GM10248 (cell line): ENCODE data around the gene PLB1.

Experiments
- CTCF ChIA-PET: fragments of 300-600 bp; sonication (Branson Sonifier 250); formaldehyde crosslinking; extraction: SDS; loops from one replicate; lab custom pipeline; 2021; ENCODE audit warnings: antibody characterized with exemption; lab: Yijun Ruan, JAX
- POLR2A ChIA-PET: fragments of 350-650 bp; sonication (Branson Sonifier 250); formaldehyde crosslinking; extraction: SDS; loops from one replicate; lab custom pipeline; 2020; ENCODE audit warnings: antibody characterized with exemption; lab: Yijun Ruan, JAX
- DNase-seq: peaks from one replicate; pipeline ENCODE4 v3.0.0; 2012; ENCODE audit errors: extremely low spot score
- TF ChIP-seq, protein P1 (sequence below): IDR thresholded peaks from 2 replicates; pipeline ENCODE4 v1.5.1; 2012; ENCODE audit warnings: mild to moderate bottlenecking, low read depth; ENCODE audit errors: extremely low read depth, missing control alignments, control extremely low read depth

Gene PLB1

GRCh38 chr2:28622101-28622499, 126.2 kb downstream of the PLB1 start:
- CTCF ChIA-PET = interaction anchor here (1.2 to 4.6 kb wide), 3 partner anchors 12 to 28 kb away, joined by 3 to 27 read pairs (median 5); no protein-coding TSS in a partner anchor

GRCh38 chr2:28623582-28624405, 127.9 kb downstream of the PLB1 start:
- no peak for DNase-seq
- CTCF ChIA-PET = interaction anchor here (1.3 to 4.6 kb wide), 6 partner anchors 12 to 42 kb away, joined by 3 to 27 read pairs (median 7); no protein-coding TSS in a partner anchor
- POLR2A ChIA-PET = no interaction called here
- TF ChIP-seq, protein P1, sequence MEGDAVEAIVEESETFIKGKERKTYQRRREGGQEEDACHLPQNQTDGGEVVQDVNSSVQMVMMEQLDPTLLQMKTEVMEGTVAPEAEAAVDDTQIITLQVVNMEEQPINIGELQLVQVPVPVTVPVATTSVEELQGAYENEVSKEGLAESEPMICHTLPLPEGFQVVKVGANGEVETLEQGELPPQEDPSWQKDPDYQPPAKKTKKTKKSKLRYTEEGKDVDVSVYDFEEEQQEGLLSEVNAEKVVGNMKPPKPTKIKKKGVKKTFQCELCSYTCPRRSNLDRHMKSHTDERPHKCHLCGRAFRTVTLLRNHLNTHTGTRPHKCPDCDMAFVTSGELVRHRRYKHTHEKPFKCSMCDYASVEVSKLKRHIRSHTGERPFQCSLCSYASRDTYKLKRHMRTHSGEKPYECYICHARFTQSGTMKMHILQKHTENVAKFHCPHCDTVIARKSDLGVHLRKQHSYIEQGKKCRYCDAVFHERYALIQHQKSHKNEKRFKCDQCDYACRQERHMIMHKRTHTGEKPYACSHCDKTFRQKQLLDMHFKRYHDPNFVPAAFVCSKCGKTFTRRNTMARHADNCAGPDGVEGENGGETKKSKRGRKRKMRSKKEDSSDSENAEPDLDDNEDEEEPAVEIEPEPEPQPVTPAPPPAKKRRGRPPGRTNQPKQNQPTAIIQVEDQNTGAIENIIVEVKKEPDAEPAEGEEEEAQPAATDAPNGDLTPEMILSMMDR = no peak

More at GRCh38 chr2:28622101-28622499, 126.2 kb downstream of the PLB1 start:
- TF ChIP-seq, protein P1 = no peak
- POLR2A ChIA-PET = no interaction called here
- no peak for DNase-seq

DNA sequence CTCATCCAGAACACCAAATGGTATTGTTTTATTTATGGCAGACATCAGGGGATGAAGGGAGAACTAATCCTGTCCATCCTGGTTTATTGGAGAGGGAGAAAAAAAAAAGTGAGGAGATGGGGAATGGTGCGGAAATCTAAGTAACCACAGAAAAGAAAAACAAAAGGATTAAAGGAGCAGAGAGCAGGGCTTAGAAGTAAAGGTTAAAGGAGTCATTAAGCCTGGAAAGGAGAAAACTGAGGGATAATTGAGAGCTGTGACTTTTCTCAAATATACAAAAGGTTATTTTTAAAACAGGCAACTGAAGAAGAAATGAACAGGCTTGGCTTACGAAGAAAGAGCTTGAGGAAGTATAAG, 128.6 kb downstream of the PLB1 start:
- no peak for DNase-seq
- TF ChIP-seq, protein P1 = no peak
- POLR2A ChIA-PET = no interaction called here
- CTCF ChIA-PET = interaction anchor here (1.3 to 2.1 kb wide), 4 partner anchors 11 to 39 kb away, joined by 5 to 18 read pairs (median 8); no protein-coding TSS in a partner anchor

GRCh38 chr2:28624793-28625701, 129.2 kb downstream of the PLB1 start:
- TF ChIP-seq, protein P1 = no peak
- DNase-seq = peak; percentile 66
- ChIA-PET CTCF (interaction anchor here (1.0 to 2.1 kb wide), 5 partner anchors 10 to 39 kb away, joined by 3 to 18 read pairs (median 8); no protein-coding TSS in a partner anchor), POLR2A (no interaction called here)

- no peak for DNase-seq
- TF ChIP-seq, protein P1 = no peak
- ChIA-PET CTCF (no interaction called here), POLR2A (no interaction called here)
These were observed 130.5 kb downstream of the PLB1 start for GRCh38 chr2:28626376-28626775.

GRCh38 chr2:28626891-28627421, 131.1 kb downstream of the PLB1 start:
- DNase-seq = no peak
- TF ChIP-seq, protein P1 = no peak
- ChIA-PET POLR2A (no interaction called here), CTCF (no interaction called here)
